ENCODE data around the gene MPZL1.

MPZL1 gene

DNA sequence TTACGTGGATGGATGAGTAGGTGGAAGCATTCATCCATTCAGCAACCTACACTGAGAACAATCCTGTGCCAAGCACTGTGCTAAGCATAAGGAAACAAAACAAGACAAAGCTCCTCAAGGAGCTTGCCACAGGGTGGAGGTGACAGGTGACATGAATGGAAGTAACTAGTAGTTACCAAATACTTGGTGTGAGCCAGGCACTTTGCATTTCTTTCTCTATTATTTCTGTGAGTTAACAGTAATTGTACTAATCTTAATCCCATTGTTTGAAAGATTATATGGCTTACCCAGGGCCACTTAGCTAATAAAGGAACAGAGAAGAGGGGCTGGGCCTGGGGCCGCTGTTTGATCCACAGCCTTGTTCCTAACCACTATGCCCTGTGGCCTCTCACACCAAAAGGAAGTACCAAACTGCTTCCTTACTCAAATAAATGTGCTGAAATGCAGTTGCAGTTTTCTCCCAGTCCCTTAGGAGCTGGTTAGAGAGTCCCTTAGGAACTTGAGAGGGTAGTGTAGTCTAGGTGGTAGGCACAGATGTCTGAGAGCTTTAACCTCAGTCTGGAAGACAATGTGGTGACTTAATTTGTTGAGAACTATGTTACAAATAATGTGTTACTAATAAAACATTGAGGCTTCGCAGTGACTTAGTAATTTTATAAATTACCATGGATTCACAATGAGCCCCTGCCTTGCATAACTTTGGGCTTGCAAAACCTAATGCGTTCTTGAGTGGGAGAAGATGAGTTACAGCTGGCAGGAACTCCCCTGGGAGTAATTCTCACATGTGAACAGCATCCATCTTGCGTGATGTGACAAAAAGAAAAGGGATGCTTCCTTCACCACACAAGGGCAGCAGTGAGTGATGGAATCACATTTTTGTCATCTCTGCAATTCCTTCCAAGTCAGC, 69.8 kb downstream of the MPZL1 start:
- no peak overlapping the region for H3K4me3 ChIP-seq (ENCODE audit: control insufficient read depth, low read depth, low read length)
- TF ChIP-seq, protein P1, sequence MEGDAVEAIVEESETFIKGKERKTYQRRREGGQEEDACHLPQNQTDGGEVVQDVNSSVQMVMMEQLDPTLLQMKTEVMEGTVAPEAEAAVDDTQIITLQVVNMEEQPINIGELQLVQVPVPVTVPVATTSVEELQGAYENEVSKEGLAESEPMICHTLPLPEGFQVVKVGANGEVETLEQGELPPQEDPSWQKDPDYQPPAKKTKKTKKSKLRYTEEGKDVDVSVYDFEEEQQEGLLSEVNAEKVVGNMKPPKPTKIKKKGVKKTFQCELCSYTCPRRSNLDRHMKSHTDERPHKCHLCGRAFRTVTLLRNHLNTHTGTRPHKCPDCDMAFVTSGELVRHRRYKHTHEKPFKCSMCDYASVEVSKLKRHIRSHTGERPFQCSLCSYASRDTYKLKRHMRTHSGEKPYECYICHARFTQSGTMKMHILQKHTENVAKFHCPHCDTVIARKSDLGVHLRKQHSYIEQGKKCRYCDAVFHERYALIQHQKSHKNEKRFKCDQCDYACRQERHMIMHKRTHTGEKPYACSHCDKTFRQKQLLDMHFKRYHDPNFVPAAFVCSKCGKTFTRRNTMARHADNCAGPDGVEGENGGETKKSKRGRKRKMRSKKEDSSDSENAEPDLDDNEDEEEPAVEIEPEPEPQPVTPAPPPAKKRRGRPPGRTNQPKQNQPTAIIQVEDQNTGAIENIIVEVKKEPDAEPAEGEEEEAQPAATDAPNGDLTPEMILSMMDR (conservative IDR thresholded peaks at IDR 0.05; ENCODE audit: control insufficient read depth, insufficient read depth, low read depth, low read length): peak; percentile 6
- peak; percentile 99 for DNase-seq (ENCODE audit: low read depth)

DNA sequence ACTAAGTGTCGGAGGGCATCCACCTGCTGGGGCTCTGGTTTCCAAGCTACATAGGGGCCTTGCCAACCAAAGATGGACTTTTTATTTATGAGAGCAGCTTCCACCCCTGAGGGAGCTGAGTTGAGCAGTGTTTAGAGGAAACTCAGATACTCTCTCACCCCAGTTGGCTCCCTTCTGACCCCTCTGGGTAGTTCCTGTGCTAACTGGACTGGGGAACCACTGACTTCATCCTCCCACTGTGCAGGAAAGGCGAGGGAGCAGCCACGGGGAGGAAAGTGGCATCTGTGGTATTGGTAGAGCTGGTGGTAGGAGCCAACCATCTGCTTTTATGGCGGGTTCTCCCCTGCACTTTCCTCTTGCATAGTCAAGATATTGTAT, 70.4 kb downstream of the MPZL1 start:
- no peak for DNase-seq (ENCODE audit: low read depth)
- no peak overlapping the region for H3K4me3 ChIP-seq (ENCODE audit: control insufficient read depth, low read depth, low read length)
- TF ChIP-seq, protein P1 (conservative IDR thresholded peaks at IDR 0.05; ENCODE audit: control insufficient read depth, insufficient read depth, low read depth, low read length): no peak

DNA sequence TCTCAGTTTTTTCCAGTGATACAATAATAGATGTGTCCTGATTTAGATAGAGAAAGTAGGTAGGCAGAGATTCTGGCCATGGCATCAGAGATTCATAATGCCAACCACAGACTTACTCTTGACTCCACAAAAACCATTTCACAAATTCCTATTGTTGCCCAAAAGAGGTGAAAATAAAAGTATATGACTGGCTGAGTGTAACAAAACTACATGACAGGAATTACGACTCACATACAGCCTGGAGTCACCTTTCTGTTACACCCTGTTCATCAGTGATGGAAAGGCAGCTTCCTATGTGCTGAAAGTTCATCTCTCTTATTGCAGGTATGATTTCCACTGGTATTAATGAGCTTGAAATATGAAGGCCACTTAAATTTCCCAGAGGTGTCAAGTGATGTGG, 72.3 kb downstream of the MPZL1 start:
- no peak for DNase-seq (ENCODE audit: low read depth)
- H3K4me3 ChIP-seq (ENCODE audit: control insufficient read depth, low read depth, low read length): no peak overlapping the region
- TF ChIP-seq, protein P1 (conservative IDR thresholded peaks at IDR 0.05; ENCODE audit: control insufficient read depth, insufficient read depth, low read depth, low read length): no peak

DNA sequence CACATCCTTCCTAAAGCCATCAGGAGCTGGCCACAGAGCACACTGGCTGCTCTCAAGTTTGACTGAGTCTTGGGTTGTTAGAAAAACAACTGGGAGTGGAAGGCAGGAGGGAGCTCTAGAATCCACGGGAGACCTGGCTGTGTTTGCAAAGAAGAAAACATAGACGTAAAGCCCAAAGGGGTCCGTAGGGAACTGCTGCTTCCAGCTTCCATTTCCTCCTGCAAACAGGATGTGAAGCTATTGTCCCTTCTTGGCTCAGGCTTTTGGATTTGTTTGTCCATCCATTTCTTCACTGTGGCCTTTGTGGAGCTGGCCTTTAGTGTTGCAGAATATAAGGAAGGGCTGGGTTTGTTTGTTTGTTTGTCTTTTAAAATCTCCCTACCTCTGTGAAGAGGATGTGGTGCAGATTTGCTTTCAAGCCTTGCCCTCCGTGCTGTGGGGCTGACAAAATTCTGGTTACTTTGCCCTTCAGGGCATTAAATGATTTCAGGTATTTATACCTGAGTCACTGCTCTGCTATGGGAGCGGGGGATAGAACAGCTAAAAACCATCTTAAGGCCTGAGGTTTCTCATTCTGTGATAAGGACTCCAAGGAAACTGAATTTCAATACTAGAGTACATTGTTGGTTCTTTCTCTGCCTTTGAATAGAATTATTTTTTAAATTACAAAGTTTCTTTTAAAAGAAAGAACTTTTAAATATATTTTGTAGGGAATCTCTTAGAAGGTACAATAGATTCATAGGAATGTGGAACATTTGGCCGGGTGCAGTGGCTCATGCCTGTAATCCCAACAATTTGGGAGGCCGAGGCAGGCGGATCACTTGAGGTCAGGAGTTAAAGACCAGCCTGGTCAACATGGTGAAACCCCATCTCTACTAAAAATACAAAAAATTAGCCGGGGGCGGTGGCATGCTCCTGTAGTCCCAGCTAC, 74.3 kb downstream of the MPZL1 start:
- H3K4me3 ChIP-seq (ENCODE audit: control insufficient read depth, low read depth, low read length): no peak overlapping the region
- peak; percentile 59 for DNase-seq (ENCODE audit: low read depth)
- TF ChIP-seq, protein P1 (conservative IDR thresholded peaks at IDR 0.05; ENCODE audit: control insufficient read depth, insufficient read depth, low read depth, low read length): no peak

DNA sequence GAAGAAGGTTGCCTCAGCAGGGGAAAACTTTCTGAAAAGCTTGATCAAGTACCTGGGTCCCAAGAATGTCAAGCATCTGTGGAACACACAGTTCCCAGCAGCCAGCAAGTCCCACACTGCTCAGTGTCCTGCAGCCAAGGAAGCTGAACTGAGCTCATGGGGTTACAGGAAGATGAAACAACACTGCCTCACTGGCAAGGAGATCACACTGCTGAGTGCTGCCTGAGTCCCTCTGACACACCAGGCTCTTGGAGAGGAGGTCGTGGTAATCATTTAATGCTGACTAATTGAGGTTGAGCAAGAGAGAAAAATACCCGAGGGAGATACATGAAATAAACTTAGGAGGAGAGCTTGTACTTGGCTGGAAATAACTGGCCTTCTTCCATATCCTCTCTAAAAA, 75.2 kb downstream of the MPZL1 start:
- DNase-seq (ENCODE audit: low read depth): peak; percentile 100
- no peak overlapping the region for H3K4me3 ChIP-seq (ENCODE audit: control insufficient read depth, low read depth, low read length)
- TF ChIP-seq, protein P1 (conservative IDR thresholded peaks at IDR 0.05; ENCODE audit: control insufficient read depth, insufficient read depth, low read depth, low read length): peak; percentile 12

DNA sequence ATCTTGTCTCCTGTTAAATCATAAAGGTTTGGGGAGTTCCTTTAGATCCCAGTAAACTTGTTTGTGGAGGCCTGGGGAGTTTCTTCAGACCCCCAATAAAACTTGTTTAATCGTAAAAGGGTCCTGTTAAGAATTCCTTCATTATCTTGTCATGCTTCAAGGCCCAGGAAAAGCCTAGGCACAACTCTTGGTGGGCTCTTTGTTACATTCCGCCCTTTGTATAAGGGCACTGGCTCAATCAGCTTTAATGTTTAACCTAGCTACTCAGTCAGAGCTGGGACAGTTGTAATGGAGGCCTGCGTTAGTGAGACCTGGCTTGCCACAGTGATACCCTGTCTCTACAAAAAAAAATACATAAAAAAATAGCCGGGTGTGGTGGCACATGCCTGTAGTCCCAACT, 77.2 kb downstream of the MPZL1 start:
- TF ChIP-seq, protein P1 (conservative IDR thresholded peaks at IDR 0.05; ENCODE audit: control insufficient read depth, insufficient read depth, low read depth, low read length): no peak
- no peak overlapping the region for H3K4me3 ChIP-seq (ENCODE audit: control insufficient read depth, low read depth, low read length)
- DNase-seq (ENCODE audit: low read depth): no peak

Data from fibroblast of mammary gland (primary cell).